ENCODE results near the gene ADAMTSL1.

DNA sequence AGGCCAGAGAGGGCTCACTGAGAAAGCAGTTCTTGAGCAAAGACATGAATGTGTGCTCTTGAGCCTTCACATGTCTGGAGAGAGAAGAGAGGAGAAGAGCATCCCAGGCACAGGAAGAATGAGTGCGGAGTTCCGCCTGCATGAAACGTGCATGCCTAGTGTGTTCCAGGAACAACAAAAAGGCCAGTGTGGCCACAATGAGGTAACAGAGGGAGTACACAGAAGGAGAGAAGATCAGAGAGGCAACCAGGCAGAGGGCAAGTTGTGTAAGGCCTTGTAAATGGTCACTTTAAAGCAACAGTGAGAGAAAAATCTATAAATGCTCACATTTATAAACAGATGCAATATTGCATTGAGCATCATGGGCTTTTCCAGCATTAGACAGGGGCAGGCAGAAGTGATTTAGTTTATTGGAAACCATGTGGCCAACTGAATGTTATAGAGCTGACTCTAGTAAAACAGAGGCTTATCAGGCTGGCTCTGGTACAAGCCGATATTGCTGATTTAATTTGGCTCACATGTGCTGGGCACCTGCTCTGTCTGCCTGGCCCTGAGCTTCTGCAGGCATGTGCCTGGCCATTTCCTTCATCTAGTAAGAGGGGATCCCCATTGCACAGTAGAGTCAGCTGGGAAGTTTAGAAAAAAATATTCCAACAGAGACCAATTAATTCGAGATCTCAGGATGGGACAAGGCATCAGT is 373.8 kb downstream of the ADAMTSL1 start:
- TF ChIP-seq, protein P1, sequence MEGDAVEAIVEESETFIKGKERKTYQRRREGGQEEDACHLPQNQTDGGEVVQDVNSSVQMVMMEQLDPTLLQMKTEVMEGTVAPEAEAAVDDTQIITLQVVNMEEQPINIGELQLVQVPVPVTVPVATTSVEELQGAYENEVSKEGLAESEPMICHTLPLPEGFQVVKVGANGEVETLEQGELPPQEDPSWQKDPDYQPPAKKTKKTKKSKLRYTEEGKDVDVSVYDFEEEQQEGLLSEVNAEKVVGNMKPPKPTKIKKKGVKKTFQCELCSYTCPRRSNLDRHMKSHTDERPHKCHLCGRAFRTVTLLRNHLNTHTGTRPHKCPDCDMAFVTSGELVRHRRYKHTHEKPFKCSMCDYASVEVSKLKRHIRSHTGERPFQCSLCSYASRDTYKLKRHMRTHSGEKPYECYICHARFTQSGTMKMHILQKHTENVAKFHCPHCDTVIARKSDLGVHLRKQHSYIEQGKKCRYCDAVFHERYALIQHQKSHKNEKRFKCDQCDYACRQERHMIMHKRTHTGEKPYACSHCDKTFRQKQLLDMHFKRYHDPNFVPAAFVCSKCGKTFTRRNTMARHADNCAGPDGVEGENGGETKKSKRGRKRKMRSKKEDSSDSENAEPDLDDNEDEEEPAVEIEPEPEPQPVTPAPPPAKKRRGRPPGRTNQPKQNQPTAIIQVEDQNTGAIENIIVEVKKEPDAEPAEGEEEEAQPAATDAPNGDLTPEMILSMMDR (IDR thresholded peaks at IDR 0.05): no peak
- no peak for TF ChIP-seq POLR2A (IDR thresholded peaks at IDR 0.05)
